T-cell (primary cell): ENCODE results near the gene SLF2. TPM values are rescaled to one million over a fixed set of nuclear protein-coding genes. Genes with fewer than 3 reads are reported as not detected.
A peak's percentile ranks its signal among the peaks of the same experiment; 100 is the strongest.

Experiments
- ATAC-seq, 4 experiments: fragments of 200-7000 bp in 3 of 4; fragments of 150-1000 bp in 1 of 4; cut with Tn5 transposase; replicated peaks in 1 of 4; 1 replicate in 3 of 4; 2 replicates in 1 of 4; pipeline ENCODE4 v1.10.0; 2021; ENCODE audit warnings: moderate library complexity in 3 of 4, mild to moderate bottlenecking in 2 of 4, moderate number of reproducible peaks in 1 of 4
- CTCF ChIA-PET, 2 donors: fragments of 300-600 bp; sonication (Branson Sonifier 250); formaldehyde crosslinking; loops; one replicate each; lab custom pipeline; 2022; ENCODE audit warnings: antibody characterized with exemption in 2 of 2; lab: Charles Lee
- POLR2A ChIA-PET, 2 donors: fragments of 300-600 bp; sonication (Branson Sonifier 250); formaldehyde crosslinking; loops; one replicate each; lab custom pipeline; 2022; ENCODE audit warnings: antibody characterized with exemption in 2 of 2; lab: Charles Lee
- DNase-seq, 35 experiments: peaks; one replicate each; pipeline versions ENCODE4 v3.0.0 to v3.0.0-alpha.2; 2013 to 2023
- H3K27ac ChIP-seq: one replicate; pipeline ENCODE4 v1.5.1; 2013; ENCODE audit warnings: low read length
- H3K27me3 ChIP-seq, 2 experiments: replicated peaks in 1 of 2; 1 replicate in 1 of 2; 2 replicates in 1 of 2; pipeline versions ENCODE4 v1.6.1 to v1.7.0; 2013; ENCODE audit warnings: low read length in 1 of 2, mixed read lengths in 1 of 2; ENCODE audit not compliant: control insufficient read depth in 2 of 2, insufficient read depth in 2 of 2; ENCODE audit errors: extremely low read depth in 1 of 2
- H3K36me3 ChIP-seq, 2 donors: 1 replicate in 1 of 2; 2 replicates in 1 of 2; pipeline versions ENCODE4 v1.6.1 to v1.7.0; 2013; ENCODE audit warnings: low read length in 1 of 2; ENCODE audit not compliant: control insufficient read depth in 2 of 2, insufficient read depth in 1 of 2; ENCODE audit errors: extremely low read depth in 1 of 2
- H3K4me1 ChIP-seq, 2 experiments: 1 replicate in 1 of 2; 2 replicates in 1 of 2; pipeline versions ENCODE4 v1.6.1 to v1.7.0; 2013; ENCODE audit warnings: low read length in 2 of 2, mixed read lengths in 1 of 2; ENCODE audit not compliant: insufficient read depth in 2 of 2, control insufficient read depth in 1 of 2; ENCODE audit errors: extremely low read depth in 1 of 2
- H3K4me3 ChIP-seq, 2 donors: 1 replicate in 1 of 2; 2 replicates in 1 of 2; pipeline versions ENCODE4 v1.5.1 to v1.7.0; 2013; ENCODE audit warnings: mild to moderate bottlenecking in 2 of 2, low read length in 1 of 2, moderate library complexity in 1 of 2; ENCODE audit not compliant: control insufficient read depth in 1 of 2; ENCODE audit errors: extremely low read depth in 1 of 2
- H3K9me3 ChIP-seq: 2 replicates; pipeline ENCODE4 v1.7.0; 2013
- H3K27ac Mint-ChIP-seq, 2 donors: one replicate each; pipeline ENCODE4 v1.8.0; 2020 to 2021; ENCODE audit warnings: mild to moderate bottlenecking in 2 of 2, mixed read lengths in 2 of 2
- H3K27me3 Mint-ChIP-seq, 2 donors: one replicate each; pipeline ENCODE4 v1.8.0; 2021 to 2022; ENCODE audit warnings: mixed read lengths in 2 of 2
- H3K36me3 Mint-ChIP-seq: one replicate; pipeline ENCODE4 v1.8.0; 2021; ENCODE audit warnings: mixed read lengths
- H3K4me1 Mint-ChIP-seq, 3 donors: one replicate each; pipeline ENCODE4 v1.8.0; 2020 to 2022; ENCODE audit warnings: mixed read lengths in 3 of 3, mild to moderate bottlenecking in 1 of 3
- H3K4me3 Mint-ChIP-seq, 3 donors: one replicate each; pipeline ENCODE4 v1.8.0; 2020 to 2022; ENCODE audit warnings: mild to moderate bottlenecking in 3 of 3, mixed read lengths in 3 of 3, moderate library complexity in 3 of 3
- H3K9me3 Mint-ChIP-seq, 3 donors: one replicate each; pipeline ENCODE4 v1.8.0; 2020 to 2022; ENCODE audit warnings: mixed read lengths in 3 of 3
- WGBS: methylation state at CpG from one replicate; pipeline ENCODE4 v1.1.5; 2013; ENCODE audit warnings: missing lambda C conversion rate; ENCODE audit not compliant: insufficient coverage; 5-methylcytosine and 5-hydroxymethylcytosine counted together
- total RNA-seq, 35 experiments: library from RNA in 6 of 35; stranded (reverse) in 6 of 35; fragments of 120-200 nt in 1 of 35; gene quantifications; one replicate each; pipeline versions ENCODE4 v1.2.1 to v1.2.4 and lab custom pipeline; 2013 to 2026

Gene SLF2
- total RNA-seq, 5 donors from 2014 or later (not counting 1 experiment from before 2014, with no cell fraction given), result 20.0 to 43.0 (median 31.3) TPM

DNA sequence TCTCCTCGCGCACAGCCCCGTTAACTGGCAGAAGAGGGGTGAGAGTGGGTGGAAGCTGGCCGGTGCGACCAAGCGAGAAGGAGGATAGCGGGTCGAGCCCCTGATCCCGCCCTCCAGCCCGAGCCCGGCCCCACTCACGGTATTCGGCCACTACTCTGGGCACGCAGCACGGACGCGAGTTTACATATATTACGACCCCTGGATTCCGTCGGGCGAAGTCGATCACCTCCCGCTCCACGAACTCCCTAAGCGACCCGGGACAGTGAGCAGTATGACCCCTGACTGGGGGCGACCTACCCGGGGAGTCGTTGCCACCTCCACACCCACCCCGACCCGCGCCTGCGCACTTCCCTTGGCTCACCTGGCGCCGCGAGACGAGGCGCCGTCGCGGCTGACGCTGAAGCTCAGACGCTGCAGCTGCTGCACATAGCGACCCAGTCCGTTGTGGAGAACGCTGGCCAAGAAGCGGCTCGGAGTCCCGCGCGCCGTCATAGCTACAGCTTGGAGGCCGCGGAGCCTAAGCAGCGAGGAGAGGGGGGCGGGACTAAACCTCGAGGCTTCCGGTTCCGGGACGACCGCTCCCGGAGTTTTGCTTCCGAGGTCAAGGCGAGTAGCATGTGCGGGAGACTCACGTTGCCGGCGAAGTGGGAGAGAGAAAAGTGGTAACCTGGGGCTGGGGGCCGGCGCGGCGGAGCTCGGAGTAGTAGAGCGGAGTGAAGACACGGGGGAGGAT is 74.4 kb downstream of the SLF2 start, which contains the start of the genes MRPL43 and TWNK:
TSS of gene MRPL43 (minus strand) at position 546 of the 733 bp plus-strand sequence. CDS start at position 492, 54 bp downstream.
TSS of gene TWNK (plus strand) at position 592 of the 733 bp plus-strand sequence. CDS start 668 bp downstream, outside the sequence.
- Histone ChIP-seq H3K4me3 (peak within 1 kb of the TSS; percentile 91 to 92), H3K9me3 (no peaks in the 10 kb centered on the region), H3K27ac (peak within 1 kb of the TSS; percentile 20), H3K36me3 (peaks cover 12 to 37% of the 10 kb centered on the region in 2 donors), H3K27me3 (no peaks in the 10 kb centered on the region), H3K4me1 (peaks cover 7 to 39% of the 10 kb centered on the region in 2 experiments)
- Mint-ChIP-seq H3K27ac (peak within 1 kb of the TSS; percentile 86 to 96), H3K9me3 (no peaks in the 10 kb centered on the region), H3K36me3 (peaks cover 44% of the 10 kb centered on the region), H3K4me3 (peak within 1 kb of the TSS; percentile 89 to 99 (median 93)), H3K4me1 (peaks cover 38 to 50% (median 44%) of the 10 kb centered on the region in 3 donors), H3K27me3 (no peaks in the 10 kb centered on the region)
- peak; percentile 67 to 90 (median 82) for DNase-seq
- ATAC-seq, result peak; percentile 94 to 97 (median 96)
- WGBS, result under 1% methylated on average over 75 of the region's 75 CpGs
- POLR2A ChIA-PET, result interaction anchor here in 1 of 2 donors (0.6 kb wide), 1 partner anchor 808 kb away, joined by 4 read pairs; no protein-coding TSS in a partner anchor
- CTCF ChIA-PET, result interaction anchor here (0.9 to 3.3 kb wide), 4 partner anchors 10 to 44 kb away, joined by 3 to 11 read pairs (median 4); partner anchors contain the start of genes PDZD7 (in 1 of the 2) and SFXN3 (in 1 of the 2)

DNA sequence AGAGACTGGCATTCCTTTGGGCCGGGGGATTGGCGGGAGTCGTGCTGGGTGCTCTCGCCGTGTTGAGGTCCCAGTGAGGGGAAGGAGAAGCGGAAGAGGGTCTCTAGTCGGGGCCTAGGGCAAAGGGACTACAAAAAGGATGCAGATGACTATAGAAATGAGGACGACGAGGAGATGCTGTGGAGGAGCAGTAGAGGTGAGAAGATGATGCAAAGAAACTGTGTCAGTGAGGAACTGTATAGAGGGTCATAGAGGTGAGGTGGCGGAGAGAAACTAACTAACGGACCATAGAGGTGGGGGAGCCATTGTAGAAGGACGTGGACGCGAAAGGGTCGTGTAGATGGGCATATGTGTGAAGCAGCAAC is 74.9 kb downstream of the SLF2 start:
- Mint-ChIP-seq H3K27ac (peak overlapping the region; percentile 86 to 96), H3K36me3 (peaks cover 38% of the 10 kb centered on the region), H3K9me3 (no peaks in the 10 kb centered on the region), H3K4me1 (peaks cover 38 to 50% (median 44%) of the 10 kb centered on the region in 3 donors), H3K27me3 (no peaks in the 10 kb centered on the region), H3K4me3 (peak overlapping the region; percentile 89 to 99 (median 93))
- POLR2A ChIA-PET, result no interaction called here
- 3% methylated on average over 15 of the region's 15 CpGs for WGBS
- ATAC-seq (peak in 3 of 4 experiments; percentile 1 to 12 (median 1)), DNase-seq (no peak)
- CTCF ChIA-PET, result interaction anchor here (0.9 to 3.3 kb wide), 3 partner anchors 9 to 44 kb away, joined by 3 to 11 read pairs (median 4); partner anchors contain the start of genes PDZD7 (in 1 of the 2) and SFXN3 (in 1 of the 2)
- Histone ChIP-seq H3K36me3 (peaks cover 12 to 36% of the 10 kb centered on the region in 2 donors), H3K4me1 (peaks cover 7 to 39% of the 10 kb centered on the region in 2 experiments), H3K27ac (no peak overlapping the region), H3K27me3 (no peaks in the 10 kb centered on the region), H3K4me3 (peak overlapping the region; percentile 91 to 92), H3K9me3 (no peaks in the 10 kb centered on the region)

DNA sequence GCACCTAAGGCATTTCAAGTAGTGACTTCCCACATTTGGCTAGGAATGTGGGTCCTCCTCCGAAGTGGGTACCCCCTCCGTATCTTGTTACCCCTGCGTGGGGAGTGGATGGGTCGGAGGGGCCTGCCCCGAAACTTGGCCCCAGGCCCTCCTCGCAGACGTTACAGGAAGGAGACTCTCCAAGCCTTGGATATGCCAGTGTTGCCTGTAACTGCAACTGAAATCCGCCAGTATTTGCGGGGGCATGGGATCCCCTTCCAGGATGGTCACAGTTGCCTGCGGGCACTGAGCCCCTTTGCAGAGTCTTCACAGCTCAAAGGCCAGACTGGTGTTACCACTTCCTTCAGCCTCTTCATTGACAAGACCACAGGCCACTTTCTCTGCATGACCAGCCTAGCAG is 75.4 kb downstream of the SLF2 start:
- CTCF ChIA-PET, result interaction anchor here in 1 of 2 donors (3.3 kb wide), 1 partner anchor 9 kb away, joined by 11 read pairs; no protein-coding TSS in a partner anchor
- Mint-ChIP-seq H3K27me3 (no peaks in the 10 kb centered on the region), H3K27ac (no peak overlapping the region), H3K36me3 (peaks cover 38% of the 10 kb centered on the region), H3K9me3 (no peaks in the 10 kb centered on the region), H3K4me3 (peak overlapping the region; percentile 89 to 99 (median 93)), H3K4me1 (peaks cover 38 to 50% (median 43%) of the 10 kb centered on the region in 3 donors)
- no peak overlapping the region for H3K27ac ChIP-seq
- no peak for DNase-seq
- peaks cover 7 to 39% of the 10 kb centered on the region in 2 experiments for H3K4me1 ChIP-seq
- no peaks in the 10 kb centered on the region for H3K9me3 ChIP-seq
- POLR2A ChIA-PET, result no interaction called here
- 77% methylated on average over 10 of the region's 10 CpGs for WGBS
- H3K27me3 ChIP-seq, result no peaks in the 10 kb centered on the region
- peaks cover 12 to 35% of the 10 kb centered on the region in 2 donors for H3K36me3 ChIP-seq
- ATAC-seq, result no peak
- H3K4me3 ChIP-seq, result peak overlapping the region; percentile 91 to 92

DNA sequence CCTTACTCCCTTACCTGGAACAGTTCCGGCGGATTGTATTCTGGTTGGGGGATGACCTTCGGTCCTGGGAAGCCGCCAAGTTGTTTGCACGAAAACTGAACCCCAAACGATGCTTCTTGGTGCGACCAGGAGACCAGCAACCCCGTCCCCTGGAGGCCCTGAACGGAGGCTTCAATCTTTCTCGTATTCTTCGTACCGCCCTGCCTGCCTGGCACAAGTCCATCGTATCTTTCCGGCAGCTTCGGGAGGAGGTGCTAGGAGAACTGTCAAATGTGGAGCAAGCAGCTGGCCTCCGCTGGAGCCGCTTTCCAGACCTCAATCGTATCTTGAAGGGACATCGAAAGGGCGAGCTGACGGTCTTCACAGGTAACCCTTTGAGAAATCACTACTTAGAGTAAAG is 76.3 kb downstream of the SLF2 start:
- Mint-ChIP-seq H3K27me3 (no peaks in the 10 kb centered on the region), H3K4me3 (no peak overlapping the region), H3K36me3 (peaks cover 37% of the 10 kb centered on the region), H3K9me3 (no peaks in the 10 kb centered on the region), H3K4me1 (peaks cover 38 to 50% (median 43%) of the 10 kb centered on the region in 3 donors), H3K27ac (no peak overlapping the region)
- Histone ChIP-seq H3K4me3 (no peak overlapping the region), H3K9me3 (no peaks in the 10 kb centered on the region), H3K36me3 (peaks cover 12 to 33% of the 10 kb centered on the region in 2 donors), H3K4me1 (peaks cover 7 to 39% of the 10 kb centered on the region in 2 experiments), H3K27me3 (no peaks in the 10 kb centered on the region), H3K27ac (no peak overlapping the region)
- ChIA-PET CTCF (interaction anchor here in 1 of 2 donors (3.3 kb wide), 1 partner anchor 8 kb away, joined by 11 read pairs; no protein-coding TSS in a partner anchor), POLR2A (no interaction called here)
- no peak for ATAC-seq
- WGBS, result 94% methylated on average over 21 of the region's 21 CpGs
- DNase-seq, result no peak

DNA sequence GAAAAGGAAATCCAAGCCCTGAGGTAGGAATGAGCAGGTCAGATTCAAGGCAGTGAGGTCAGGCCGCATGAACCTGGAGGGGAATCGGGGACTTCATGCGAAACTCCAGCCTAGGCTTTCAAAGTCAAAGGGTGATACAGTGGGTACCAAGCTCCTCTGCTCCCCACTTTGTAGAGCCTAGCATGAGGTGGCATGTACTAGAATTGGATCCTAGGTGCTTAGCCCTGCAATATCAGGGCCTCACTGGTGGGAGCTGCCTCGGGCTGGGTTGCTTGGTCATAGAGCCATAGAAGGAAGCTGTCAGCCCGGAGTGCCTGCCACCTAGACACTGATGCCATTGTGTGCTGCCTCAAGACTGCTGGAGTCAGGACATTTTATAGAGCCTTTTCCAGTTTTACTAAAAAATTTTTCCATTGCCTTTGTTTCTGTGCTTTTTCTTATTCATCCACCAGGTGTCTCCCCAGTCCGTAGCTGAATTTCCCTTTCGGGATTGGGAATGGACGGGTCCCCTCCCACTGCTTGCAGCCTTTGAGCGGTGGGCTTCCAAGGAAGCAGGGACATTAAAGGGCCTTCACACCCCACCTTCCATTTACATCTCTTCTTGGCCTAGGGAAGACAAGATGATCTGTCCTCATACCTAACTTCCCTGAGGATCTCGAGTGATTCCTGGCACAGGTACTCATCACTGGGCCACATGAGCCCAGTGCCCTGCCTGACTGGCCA is 81.4 kb downstream of the SLF2 start:
- Mint-ChIP-seq H3K4me1 (peaks cover 28 to 42% (median 37%) of the 10 kb centered on the region in 3 donors), H3K36me3 (peaks cover 16% of the 10 kb centered on the region), H3K27me3 (no peaks in the 10 kb centered on the region), H3K27ac (peak overlapping the region; percentile 65 to 66), H3K9me3 (no peaks in the 10 kb centered on the region), H3K4me3 (no peak overlapping the region)
- ChIA-PET POLR2A (no interaction called here), CTCF (interaction anchor here in 1 of 2 donors (1.5 kb wide), 1 partner anchor 20 kb away, joined by 4 read pairs; no protein-coding TSS in a partner anchor)
- H3K9me3 ChIP-seq, result no peaks in the 10 kb centered on the region
- DNase-seq, result no peak
- no peak overlapping the region for H3K4me3 ChIP-seq
- peaks cover 12 to 31% of the 10 kb centered on the region in 2 experiments for H3K4me1 ChIP-seq
- no peaks in the 10 kb centered on the region for H3K27me3 ChIP-seq
- ATAC-seq, result no peak
- H3K36me3 ChIP-seq, result peaks cover 10 to 25% of the 10 kb centered on the region in 2 donors
- no peak overlapping the region for H3K27ac ChIP-seq
- WGBS, result 89% methylated on average over 10 of the region's 10 CpGs

DNA sequence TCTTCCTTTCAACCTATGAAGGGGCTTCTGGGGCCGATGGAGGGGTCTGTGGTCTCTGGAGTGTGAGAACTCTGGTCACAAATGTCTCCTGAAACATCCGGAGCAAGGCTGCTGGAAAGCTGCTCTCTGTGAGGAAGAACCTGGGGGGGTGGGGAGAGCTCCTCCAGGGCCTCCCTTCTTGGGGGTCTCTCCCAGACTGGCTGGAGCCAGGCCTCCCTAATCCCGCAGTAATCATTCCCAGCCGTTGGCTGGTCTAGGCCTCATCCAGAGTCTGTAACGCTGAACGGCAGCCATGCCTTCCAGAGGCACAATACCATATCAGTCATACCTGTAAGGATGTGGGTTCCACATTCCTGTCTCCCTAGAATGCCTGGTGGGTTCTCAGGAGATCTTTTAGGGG is 82.4 kb downstream of the SLF2 start:
- peaks cover 16% of the 10 kb centered on the region for H3K36me3 Mint-ChIP-seq
- CTCF ChIA-PET, result no interaction called here
- no peaks in the 10 kb centered on the region for H3K9me3 ChIP-seq
- WGBS, result 93% methylated on average over 3 of the region's 6 CpGs
- DNase-seq, result no peak
- H3K27ac ChIP-seq, result no peak overlapping the region
- no peaks in the 10 kb centered on the region for H3K27me3 ChIP-seq
- peak overlapping the region; percentile 34 to 95 (median 39) for H3K4me3 Mint-ChIP-seq
- POLR2A ChIA-PET, result no interaction called here
- H3K27me3 Mint-ChIP-seq, result no peaks in the 10 kb centered on the region
- ATAC-seq, result no peak
- H3K9me3 Mint-ChIP-seq, result no peaks in the 10 kb centered on the region
- peaks cover 12 to 29% of the 10 kb centered on the region in 2 experiments for H3K4me1 ChIP-seq
- peak overlapping the region; percentile 93 to 97 for H3K27ac Mint-ChIP-seq
- no peak overlapping the region for H3K4me3 ChIP-seq
- peaks cover 10 to 19% of the 10 kb centered on the region in 2 donors for H3K36me3 ChIP-seq
- H3K4me1 Mint-ChIP-seq, result peaks cover 26 to 34% (median 33%) of the 10 kb centered on the region in 3 donors
